DOHH2 (cell line): ENCODE data around the gene FOXF2.

Experiments used
- H3F3A ChIP-seq: fragments of 200-600 bp; sonication (generic), shearing (Covaris generic); 2 replicates; pipeline ENCODE4 v1.6.0; 2016; ENCODE audit warnings: antibody characterized with exemption, mild to moderate bottlenecking; ENCODE audit not compliant: control insufficient read depth, insufficient read depth
- H3K27ac ChIP-seq: fragments of 200-600 bp; sonication (generic); 2 replicates; pipeline ENCODE4 v1.5.1; 2014; ENCODE audit warnings: low read depth, mild to moderate bottlenecking, low read length, moderate library complexity
- H3K27me3 ChIP-seq: fragments of 200-600 bp; sonication (generic); 2 replicates; pipeline ENCODE4 v1.6.1; 2014; ENCODE audit warnings: mild to moderate bottlenecking, low read length, mixed read lengths; ENCODE audit not compliant: control insufficient read depth
- H3K36me3 ChIP-seq: fragments of 200-600 bp; sonication (generic); 2 replicates; pipeline ENCODE4 v1.6.1; 2014; ENCODE audit warnings: mild to moderate bottlenecking, low read length, moderate library complexity, mixed read lengths; ENCODE audit not compliant: control insufficient read depth
- H3K4me1 ChIP-seq: fragments of 200-600 bp; sonication (generic); 2 replicates; pipeline ENCODE4 v1.6.1; 2014; ENCODE audit warnings: mild to moderate bottlenecking, low read length, mixed read lengths; ENCODE audit not compliant: control insufficient read depth
- H3K4me2 ChIP-seq: fragments of 200-600 bp; sonication (generic); 2 replicates; pipeline ENCODE4 v1.6.0; 2014; ENCODE audit warnings: mild to moderate bottlenecking, low read length, moderate library complexity
- H3K4me3 ChIP-seq: fragments of 200-600 bp; sonication (generic); 2 replicates; pipeline ENCODE4 v1.5.1; 2014; ENCODE audit warnings: mild to moderate bottlenecking, low read length, mixed read lengths
- H3K79me2 ChIP-seq: fragments of 200-600 bp; sonication (generic); 2 replicates; pipeline ENCODE4 v1.6.1; 2014; ENCODE audit warnings: mild to moderate bottlenecking, low read length, mixed read lengths; ENCODE audit not compliant: control insufficient read depth
- H3K9me2 ChIP-seq: fragments of 200-600 bp; sonication (generic); replicated peaks from 2 replicates; pipeline ENCODE4 v1.6.1; 2014; ENCODE audit warnings: mild to moderate bottlenecking, low read length, mixed read lengths; ENCODE audit not compliant: control insufficient read depth
- H3K9me3 ChIP-seq: fragments of 200-600 bp; sonication (generic); 2 replicates; pipeline ENCODE4 v1.6.1; 2014; ENCODE audit warnings: antibody characterized with exemption, low read length, mixed read lengths; ENCODE audit not compliant: control insufficient read depth, insufficient read depth
- H4K20me1 ChIP-seq: fragments of 200-600 bp; sonication (generic); 2 replicates; pipeline ENCODE4 v1.6.0; 2014; ENCODE audit warnings: low read depth, mild to moderate bottlenecking, antibody characterized with exemption, low read length, moderate library complexity; ENCODE audit not compliant: control insufficient read depth, insufficient read depth
- CTCF ChIP-seq: fragments of 200-600 bp; sonication (generic); IDR thresholded peaks from one replicate; pipeline ENCODE4 v1.5.1; 2014; ENCODE audit warnings: antibody characterized with exemption, mild to moderate bottlenecking, low read depth, low read length; ENCODE audit not compliant: poor library complexity, severe bottlenecking
- EZH2phosphoT487 ChIP-seq: fragments of 200-600 bp; sonication (generic); IDR thresholded peaks from 2 replicates; pipeline ENCODE4 v1.6.1; 2017; ENCODE audit warnings: borderline replicate concordance, mild to moderate bottlenecking, antibody characterized with exemption, low read length, moderate library complexity, mixed read lengths

FOXF2 gene

DNA sequence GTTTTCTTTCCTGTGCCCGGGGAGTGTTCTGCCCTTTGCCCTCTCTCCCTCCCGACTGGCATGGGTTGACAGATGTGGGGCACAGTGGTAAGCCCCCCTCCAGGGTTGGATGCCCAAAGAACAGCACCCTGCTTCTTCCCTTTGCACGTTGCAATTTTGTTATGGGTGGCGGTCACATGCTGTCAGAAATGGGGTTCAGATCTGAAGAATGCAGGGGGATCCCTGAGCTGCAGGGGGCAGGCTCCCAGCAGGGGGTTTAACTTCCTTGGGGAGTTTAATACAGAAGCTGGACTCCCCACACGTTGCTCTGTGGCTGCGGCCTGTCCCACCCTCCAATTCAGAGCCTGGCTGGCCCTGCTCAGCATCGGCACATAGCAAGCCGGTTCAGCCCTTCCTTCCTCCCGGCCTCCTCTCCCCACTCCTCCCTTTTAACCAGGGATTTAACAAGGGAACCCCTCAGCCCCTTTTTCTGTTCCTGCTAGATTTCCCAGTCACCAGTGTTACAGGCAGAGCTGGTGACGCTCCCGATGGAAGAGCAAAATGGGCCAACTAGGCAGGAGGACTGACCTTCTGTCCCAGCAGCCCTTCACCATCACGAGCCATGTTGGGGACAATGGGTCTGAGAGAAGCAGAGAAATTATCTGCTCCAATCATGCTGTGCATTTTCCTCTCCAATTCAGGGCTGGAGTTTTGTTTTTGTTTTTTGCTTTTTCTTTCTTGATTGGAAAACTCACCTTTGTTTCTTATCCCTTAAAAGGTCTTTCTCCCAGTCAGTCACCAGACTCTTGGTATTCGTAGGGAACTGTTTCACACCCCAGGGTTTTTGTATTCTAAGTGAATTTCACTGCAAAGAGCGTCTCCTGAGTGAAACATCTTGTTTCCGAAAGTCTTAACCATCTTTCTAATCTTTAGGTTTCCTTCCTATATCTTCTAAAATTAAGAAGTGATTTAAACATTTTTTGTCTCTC is 6.8 kb downstream of the FOXF2 start:
- H3K9me2 ChIP-seq: no peaks in the 10 kb centered on the region
- no peak overlapping the region for H3K4me3 ChIP-seq
- H3F3A ChIP-seq: no peaks in the 10 kb centered on the region
- H3K4me2 ChIP-seq: no peak overlapping the region
- no peak overlapping the region for H3K27ac ChIP-seq
- no peaks in the 10 kb centered on the region for H3K4me1 ChIP-seq
- peaks cover 28% of the 10 kb centered on the region for H3K27me3 ChIP-seq
- H3K9me3 ChIP-seq: no peaks in the 10 kb centered on the region
- H3K36me3 ChIP-seq: no peaks in the 10 kb centered on the region
- no peaks in the 10 kb centered on the region for H3K79me2 ChIP-seq
- no peak for TF ChIP-seq CTCF
- no peak for TF ChIP-seq EZH2phosphoT487
- no peaks in the 10 kb centered on the region for H4K20me1 ChIP-seq

DNA sequence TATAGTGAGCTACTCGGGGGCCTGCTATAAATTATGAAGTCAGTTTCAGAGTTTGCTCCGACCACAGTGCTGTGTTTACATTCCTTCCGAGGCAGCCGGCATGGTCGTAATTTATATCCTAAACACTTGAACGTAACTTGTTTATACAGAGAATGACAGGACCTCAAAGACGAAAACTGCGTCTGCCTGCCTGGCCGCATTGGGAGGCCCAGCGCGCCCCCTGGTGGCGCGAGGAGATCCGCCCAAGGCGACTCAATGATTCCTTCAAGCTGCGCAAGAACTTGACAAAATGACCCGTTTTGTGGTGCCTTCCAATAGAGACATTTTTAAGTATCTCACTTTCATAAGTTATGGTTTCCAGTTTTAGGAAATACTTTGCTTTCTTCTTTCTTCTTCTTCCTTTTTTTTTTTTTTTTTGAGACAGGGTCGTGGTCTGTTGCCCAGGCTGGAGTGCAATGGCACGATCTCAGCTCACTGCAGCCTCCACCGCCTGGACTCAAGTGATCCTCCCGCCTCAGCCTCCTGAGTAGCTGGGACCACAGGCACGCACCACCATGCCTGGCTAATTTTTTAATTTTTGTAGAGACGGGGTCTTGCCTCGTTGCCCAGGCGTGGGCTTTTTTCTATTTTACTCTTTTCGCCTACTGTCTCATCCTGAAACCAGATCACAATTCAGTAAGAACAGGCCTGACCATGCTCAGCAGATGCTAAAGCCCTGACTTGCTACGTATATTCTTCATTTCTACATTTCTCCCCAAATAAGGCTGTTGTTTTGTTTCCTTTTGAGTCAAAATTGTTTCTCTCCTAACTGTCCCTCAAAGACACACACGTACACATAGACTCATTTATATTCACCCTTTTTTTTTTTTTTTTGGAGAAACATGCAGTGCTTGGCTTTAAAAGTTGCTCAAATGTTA is 7.8 kb downstream of the FOXF2 start:
- Histone ChIP-seq H3K79me2 (no peaks in the 10 kb centered on the region), H4K20me1 (no peaks in the 10 kb centered on the region), H3K9me3 (no peaks in the 10 kb centered on the region), H3K4me3 (no peak overlapping the region), H3K36me3 (no peaks in the 10 kb centered on the region), H3F3A (no peaks in the 10 kb centered on the region), H3K4me2 (no peak overlapping the region), H3K27me3 (peaks cover 28% of the 10 kb centered on the region), H3K9me2 (no peaks in the 10 kb centered on the region), H3K4me1 (no peaks in the 10 kb centered on the region), H3K27ac (no peak overlapping the region)
- TF ChIP-seq EZH2phosphoT487 (no peak), CTCF (peak; percentile 90)

DNA sequence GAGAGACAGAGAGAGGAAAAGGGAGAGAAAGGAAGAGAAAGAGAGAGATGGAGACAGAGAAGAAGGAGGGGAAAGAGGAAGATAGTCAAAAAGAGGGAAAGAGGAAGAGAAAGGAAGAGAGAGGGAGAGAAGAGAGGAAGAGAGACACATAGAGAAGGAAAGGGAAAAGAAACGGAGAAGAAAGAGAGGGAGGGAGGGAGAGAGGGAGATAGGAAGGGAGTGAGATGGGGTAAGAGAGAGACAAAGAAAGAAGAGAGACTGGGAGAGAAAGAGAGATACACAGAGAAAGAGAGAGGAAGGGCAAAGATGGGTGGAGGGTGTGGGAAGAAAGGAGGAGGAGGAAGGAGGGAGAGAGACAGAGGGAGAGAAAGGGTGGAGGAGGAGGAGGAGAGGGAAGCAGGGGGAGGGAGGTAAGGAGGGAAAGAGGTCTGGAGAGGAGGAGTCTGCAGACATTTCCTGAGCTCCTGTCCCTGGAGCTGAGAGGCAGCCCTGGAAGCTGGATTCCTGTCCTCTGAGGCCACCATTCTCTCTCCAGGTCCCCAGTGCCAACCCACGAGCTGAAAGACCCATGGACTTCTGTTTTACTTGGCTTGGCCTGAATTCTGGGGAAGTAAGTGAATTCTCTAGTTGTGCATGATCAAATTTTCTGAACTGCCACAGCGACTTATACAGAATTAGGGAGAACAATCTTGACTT is 9.9 kb downstream of the FOXF2 start:
- H3K4me1 ChIP-seq: no peaks in the 10 kb centered on the region
- H3K36me3 ChIP-seq: no peaks in the 10 kb centered on the region
- H3K79me2 ChIP-seq: no peaks in the 10 kb centered on the region
- no peaks in the 10 kb centered on the region for H3F3A ChIP-seq
- no peaks in the 10 kb centered on the region for H3K9me3 ChIP-seq
- H3K4me2 ChIP-seq: no peak overlapping the region
- peaks cover 27% of the 10 kb centered on the region for H3K27me3 ChIP-seq
- H3K9me2 ChIP-seq: no peaks in the 10 kb centered on the region
- no peak overlapping the region for H3K27ac ChIP-seq
- no peak for TF ChIP-seq CTCF
- no peak for TF ChIP-seq EZH2phosphoT487
- H4K20me1 ChIP-seq: no peaks in the 10 kb centered on the region
- H3K4me3 ChIP-seq: no peak overlapping the region
